GM12873 (cell line): ENCODE data around the gene CLSTN1.

Source experiments
- TF ChIP-seq, protein P1 (sequence below): IDR thresholded peaks from 2 replicates; pipeline ENCODE4 v1.5.1; 2012; ENCODE audit warnings: low read depth, mild to moderate bottlenecking, moderate library complexity, low read length, control low read depth; ENCODE audit not compliant: insufficient read depth; ENCODE audit errors: missing control alignments

Gene CLSTN1

DNA sequence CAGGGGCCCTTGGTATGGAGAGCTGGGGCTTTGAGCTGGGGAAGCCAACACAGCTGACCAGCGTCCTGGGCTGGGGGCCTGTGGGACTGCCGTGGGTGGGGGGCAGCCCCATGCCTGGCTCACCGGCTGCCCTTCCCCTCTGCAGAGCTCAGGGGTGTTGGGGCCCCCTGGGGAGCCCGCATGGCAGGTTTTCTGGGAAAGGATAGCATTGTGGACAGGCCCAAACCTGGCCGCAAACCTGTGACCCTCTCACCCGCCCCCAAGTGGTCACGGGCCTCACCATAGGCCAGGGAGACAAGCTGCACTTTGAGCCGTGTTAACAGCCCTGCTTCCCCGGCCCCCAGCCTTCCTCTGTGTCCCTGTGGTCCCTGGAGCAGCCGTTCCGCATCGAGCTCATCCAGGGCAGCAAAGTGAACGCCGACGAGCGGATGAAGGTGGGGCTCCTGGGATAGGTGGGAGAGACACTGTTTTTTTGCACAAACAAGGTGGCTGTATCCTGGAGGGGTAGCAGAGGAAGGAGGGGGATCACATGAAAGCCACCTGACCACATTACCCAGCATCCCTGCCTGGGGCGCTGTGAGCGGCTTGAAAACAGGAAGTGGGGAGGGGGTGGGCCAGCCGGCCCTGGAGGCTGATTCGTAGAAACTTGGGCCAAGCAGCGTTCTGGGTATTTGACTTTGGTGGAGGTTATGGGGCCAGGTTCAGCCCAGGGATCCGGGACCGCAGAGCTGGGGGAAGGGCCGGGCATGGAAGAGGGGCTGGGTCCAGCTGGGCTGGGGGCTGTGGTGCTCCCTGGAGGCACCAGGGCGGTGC, 106.4 kb downstream of the CLSTN1 start:
- TF ChIP-seq, protein P1, sequence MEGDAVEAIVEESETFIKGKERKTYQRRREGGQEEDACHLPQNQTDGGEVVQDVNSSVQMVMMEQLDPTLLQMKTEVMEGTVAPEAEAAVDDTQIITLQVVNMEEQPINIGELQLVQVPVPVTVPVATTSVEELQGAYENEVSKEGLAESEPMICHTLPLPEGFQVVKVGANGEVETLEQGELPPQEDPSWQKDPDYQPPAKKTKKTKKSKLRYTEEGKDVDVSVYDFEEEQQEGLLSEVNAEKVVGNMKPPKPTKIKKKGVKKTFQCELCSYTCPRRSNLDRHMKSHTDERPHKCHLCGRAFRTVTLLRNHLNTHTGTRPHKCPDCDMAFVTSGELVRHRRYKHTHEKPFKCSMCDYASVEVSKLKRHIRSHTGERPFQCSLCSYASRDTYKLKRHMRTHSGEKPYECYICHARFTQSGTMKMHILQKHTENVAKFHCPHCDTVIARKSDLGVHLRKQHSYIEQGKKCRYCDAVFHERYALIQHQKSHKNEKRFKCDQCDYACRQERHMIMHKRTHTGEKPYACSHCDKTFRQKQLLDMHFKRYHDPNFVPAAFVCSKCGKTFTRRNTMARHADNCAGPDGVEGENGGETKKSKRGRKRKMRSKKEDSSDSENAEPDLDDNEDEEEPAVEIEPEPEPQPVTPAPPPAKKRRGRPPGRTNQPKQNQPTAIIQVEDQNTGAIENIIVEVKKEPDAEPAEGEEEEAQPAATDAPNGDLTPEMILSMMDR: no peak

GRCh38 chr1:9716404-9717192, 107.2 kb downstream of the CLSTN1 start:
- TF ChIP-seq, protein P1: no peak

- TF ChIP-seq, protein P1: no peak
These were observed 108.1 kb downstream of the CLSTN1 start for GRCh38 chr1:9715536-9716226.

DNA sequence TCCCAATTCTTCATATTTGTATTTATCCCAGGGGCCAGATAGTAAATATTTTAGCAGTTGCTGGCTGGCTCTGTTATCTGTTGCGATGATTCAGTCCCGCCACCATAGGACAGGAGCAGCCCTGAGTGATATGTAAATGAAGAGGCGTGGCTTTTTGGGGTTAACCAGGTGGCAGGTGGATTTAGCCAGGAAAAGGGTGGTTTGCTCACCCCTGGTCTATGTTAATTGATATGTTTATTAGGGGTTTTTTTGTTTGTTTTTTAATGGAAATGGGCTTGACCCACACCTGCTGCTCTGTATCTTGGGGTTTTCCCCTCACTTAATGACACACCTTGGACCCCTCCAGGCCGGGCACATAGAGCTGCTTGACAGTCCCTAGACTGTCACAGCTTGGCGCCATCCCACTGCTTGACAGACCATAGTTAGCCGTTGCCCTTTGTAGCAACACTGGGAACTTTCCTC, 109.5 kb downstream of the CLSTN1 start:
- TF ChIP-seq, protein P1: no peak

DNA sequence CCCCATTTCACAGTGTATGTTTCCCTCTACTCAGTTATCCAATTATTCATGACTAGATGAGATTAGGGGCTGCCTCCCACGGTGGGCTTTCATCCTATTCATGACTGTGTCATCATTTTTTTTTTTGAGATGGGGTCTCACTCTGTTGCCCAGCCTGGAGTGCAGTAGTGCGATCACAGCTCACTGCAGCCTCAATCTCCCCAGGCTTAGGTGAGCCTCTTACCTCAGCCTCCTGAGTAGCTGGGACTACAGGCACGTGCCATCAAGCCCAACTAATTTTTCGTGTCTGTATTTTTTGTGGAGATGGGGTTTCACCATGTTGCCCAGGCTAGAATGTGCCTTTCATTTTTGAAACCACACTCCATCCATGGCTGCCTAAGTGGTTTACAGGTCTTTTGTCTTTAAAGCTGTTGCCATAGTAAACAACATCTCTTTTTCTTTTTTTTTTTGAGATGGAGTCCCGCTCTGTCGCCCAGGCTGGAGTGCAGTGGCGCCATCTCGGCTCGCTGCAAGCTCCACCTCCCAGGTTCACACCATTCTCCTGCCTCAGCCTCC, 112.2 kb downstream of the CLSTN1 start:
- TF ChIP-seq, protein P1: no peak

GRCh38 chr1:9710037-9710436, 113.7 kb downstream of the CLSTN1 start:
- TF ChIP-seq, protein P1: no peak

GRCh38 chr1:9706178-9706577, 117.6 kb downstream of the CLSTN1 start:
- TF ChIP-seq, protein P1: no peak
